Measurements from ENCODE around the gene ACKR2. TPM values are rescaled to one million over a fixed set of nuclear protein-coding genes. Genes with fewer than 3 reads are reported as not detected.
"Not testable (repeated sequence)": the region's sequence is repeated elsewhere in the genome, so short reads cannot be mapped to it uniquely, and the experiment has no call there.

The ACKR2 gene
- total RNA-seq, 2 experiments from 2014 or later: 2.8 to 2.9 TPM

DNA sequence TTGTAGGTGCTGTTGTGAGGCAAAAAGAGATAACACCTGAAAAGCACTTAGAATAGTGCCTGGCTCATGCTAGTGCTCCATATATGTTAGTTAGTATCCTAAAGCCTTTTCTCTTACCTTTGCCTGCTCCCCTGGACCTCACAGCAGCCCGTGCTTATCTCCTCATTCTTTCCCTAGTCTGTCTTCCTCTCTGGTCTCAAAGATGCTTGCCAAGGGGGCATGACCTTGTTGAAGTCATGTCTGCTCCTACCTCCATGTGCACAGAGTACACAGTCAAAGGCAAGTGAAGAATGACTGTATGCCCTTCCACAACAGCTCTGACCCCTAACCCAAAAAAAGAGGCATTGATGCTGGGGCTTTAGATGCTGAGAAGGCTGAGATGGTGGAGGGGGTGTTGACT is 67.2 kb downstream of the ACKR2 start:
- H3K9me3 Mint-ChIP-seq: no peaks in the 10 kb centered on the region
- peaks cover 7% of the 10 kb centered on the region for H3K4me1 Mint-ChIP-seq
- DNase-seq: no peak
- H3K36me3 Mint-ChIP-seq: no peaks in the 10 kb centered on the region
- no peak overlapping the region for H3K4me3 Mint-ChIP-seq
- no peak overlapping the region for H3K27ac Mint-ChIP-seq
- H3K27me3 Mint-ChIP-seq: no peaks in the 10 kb centered on the region

DNA sequence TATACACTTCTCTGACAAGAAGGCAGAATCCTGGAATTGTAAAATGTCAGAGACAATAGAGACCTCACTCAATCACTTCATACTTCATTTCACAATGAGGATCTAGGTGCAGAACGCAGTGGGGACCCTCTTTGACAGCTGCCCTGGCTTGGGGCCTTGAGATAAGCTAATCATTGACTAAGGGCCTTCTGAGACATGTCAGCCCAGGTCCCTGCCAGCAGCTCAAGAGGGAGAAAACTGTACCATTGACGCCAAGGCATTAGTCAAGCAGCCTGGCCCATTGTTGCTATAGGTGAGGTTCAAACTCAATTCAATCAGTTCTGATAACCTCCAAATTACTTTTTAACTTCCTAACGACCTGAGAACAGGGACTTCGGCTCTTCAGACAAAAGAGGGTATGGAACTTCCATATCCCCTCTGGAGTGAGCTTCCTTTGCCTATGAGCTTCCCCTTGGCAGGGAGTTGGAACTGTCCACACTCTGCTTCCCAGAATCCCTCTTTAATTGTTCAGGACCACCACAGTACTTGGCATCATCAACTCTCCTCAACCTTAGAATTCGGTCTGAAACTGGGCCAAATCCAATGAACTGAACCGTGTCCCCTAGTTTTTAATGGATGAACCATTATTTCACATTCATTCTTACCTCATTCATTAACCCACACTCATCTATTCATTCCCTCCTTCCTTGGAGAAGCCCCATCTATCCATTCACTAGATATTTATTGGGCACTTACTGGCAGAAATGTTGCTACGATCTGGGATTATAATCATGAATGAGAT is 67.9 kb downstream of the ACKR2 start:
- Mint-ChIP-seq H3K27ac (no peak overlapping the region), H3K36me3 (no peaks in the 10 kb centered on the region), H3K4me3 (no peak overlapping the region), H3K4me1 (peaks cover 12% of the 10 kb centered on the region), H3K9me3 (no peaks in the 10 kb centered on the region), H3K27me3 (no peaks in the 10 kb centered on the region)
- no peak for DNase-seq

DNA sequence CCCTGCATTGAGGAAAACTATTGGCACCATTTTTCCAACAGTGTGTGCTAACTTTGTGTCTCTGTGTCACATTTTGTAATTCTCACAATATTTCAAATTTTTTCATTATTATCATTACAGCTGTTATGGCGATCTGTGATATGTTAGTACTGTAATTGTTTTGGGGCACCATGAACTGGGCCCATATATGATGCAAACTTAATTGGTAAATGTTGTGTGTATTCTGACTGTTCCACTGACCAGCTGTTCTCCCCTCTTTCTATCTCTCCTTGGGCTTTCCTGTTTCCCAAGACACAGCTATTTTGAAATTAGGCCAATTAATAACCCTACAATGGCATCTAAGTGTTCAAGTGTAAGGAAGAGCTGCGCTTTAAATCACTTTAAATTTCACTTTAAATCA is 68.6 kb downstream of the ACKR2 start:
- H3K4me1 Mint-ChIP-seq: peaks cover 12% of the 10 kb centered on the region
- no peak overlapping the region for H3K4me3 Mint-ChIP-seq
- H3K27me3 Mint-ChIP-seq: no peaks in the 10 kb centered on the region
- DNase-seq: no peak
- H3K27ac Mint-ChIP-seq: no peak overlapping the region
- no peaks in the 10 kb centered on the region for H3K36me3 Mint-ChIP-seq
- no peaks in the 10 kb centered on the region for H3K9me3 Mint-ChIP-seq

DNA sequence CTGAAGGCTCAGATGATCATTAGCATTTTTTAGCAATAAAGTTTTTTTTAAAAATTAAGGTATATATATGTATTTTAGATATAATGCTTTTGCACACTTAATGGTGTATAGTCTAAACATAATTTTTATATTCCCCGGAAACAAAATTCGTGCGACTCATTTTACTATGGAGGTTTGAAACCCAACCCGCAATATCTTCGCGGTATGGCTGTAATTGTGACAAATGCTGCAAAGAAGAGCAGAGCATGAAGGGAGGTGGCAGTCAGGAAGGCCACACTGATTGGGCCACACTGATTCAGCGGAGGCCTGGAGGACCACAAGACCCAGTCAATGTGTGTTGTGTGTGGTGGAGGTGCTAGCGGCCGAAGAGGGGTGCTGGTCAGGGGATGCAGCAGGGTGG is 70.9 kb downstream of the ACKR2 start:
- Mint-ChIP-seq H3K4me1 (peaks cover 15% of the 10 kb centered on the region), H3K9me3 (no peaks in the 10 kb centered on the region), H3K27me3 (no peaks in the 10 kb centered on the region), H3K27ac (no peak overlapping the region), H3K4me3 (peak overlapping the region; percentile 83), H3K36me3 (no peaks in the 10 kb centered on the region)
- DNase-seq: no peak

DNA sequence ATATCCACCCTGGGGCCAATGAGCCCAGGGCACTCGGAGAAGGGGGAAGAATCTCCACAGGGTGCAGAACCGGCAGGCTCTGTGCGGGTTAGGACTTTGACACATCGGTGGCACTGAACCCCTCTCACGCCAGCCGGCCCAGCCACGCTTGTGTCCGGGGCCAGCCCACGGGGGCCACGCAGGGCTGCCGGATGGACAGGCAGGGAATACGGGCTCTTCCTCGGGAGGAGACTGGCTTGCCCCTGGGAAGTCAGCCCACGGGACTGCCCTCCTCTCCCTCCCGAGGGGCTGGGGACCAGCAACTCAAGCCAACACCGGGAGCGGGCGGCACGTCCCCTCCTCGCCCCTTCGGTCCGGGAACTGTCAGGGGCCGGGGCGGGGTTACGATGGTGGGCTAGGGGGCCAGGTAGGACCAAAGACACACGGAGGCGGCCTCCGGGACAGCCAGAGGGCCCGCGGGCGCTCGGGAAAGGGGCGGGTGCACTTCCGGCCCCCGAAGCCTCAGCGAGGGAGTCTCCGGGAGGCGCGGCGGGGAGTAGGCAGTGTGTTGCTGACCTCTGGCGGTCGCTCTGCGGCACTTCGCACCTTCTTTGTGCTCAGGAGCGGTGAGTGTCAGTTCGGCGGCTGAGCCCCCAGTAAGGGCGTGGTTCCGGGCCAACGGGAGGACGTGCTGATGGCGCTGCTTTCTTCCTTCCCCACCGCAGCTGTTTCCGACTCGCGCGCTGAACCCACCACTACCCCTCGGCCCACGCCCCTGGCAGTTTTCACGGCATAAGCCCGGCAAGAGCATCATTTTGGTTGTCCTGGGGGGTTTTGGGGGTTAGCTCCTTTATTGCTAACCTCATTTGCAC is 71.6 kb downstream of the ACKR2 start:
- no peaks in the 10 kb centered on the region for H3K9me3 Mint-ChIP-seq
- no peaks in the 10 kb centered on the region for H3K27me3 Mint-ChIP-seq
- no peaks in the 10 kb centered on the region for H3K36me3 Mint-ChIP-seq
- H3K4me1 Mint-ChIP-seq: peaks cover 15% of the 10 kb centered on the region
- peak overlapping the region; percentile 83 for H3K4me3 Mint-ChIP-seq
- H3K27ac Mint-ChIP-seq: peak overlapping the region; percentile 84
- peak; percentile 91 for DNase-seq

DNA sequence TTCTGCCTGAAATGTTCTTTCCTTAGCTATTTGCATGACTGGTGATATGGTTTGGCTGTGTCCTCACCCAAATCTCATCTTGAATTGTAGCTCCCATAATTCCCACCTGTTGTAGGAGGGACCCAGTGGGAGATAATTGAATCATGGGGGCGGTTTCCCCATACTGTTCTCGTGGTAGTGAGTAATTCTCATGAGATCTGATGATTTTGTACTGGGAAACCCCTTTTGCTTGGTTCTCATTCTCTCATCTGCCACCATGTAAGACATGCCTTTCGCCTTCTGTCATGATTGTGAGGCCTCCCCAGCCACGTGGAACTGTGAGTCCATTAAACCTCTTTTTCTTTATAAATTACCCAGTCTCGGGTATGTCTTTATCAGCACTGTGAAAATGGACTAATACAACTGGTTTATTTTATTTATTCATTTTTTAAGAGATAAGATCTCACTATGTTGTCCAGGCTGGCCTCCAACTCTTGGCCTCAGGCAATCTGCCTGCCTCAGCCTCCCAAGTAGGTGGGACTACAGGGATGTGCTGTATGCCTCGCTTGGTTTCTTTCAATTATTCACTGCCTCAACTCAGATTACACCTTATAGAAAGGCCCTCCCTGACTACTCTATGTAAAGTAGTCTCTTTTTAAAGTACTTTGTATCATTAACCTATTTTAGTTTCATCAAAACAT is 74.1 kb downstream of the ACKR2 start:
- not testable (repeated sequence) for H3K27ac Mint-ChIP-seq, DNase-seq, H3K4me3 Mint-ChIP-seq, H3K36me3 Mint-ChIP-seq, H3K27me3 Mint-ChIP-seq, H3K9me3 Mint-ChIP-seq
- peaks cover 24% of the 10 kb centered on the region for H3K4me1 Mint-ChIP-seq

DNA sequence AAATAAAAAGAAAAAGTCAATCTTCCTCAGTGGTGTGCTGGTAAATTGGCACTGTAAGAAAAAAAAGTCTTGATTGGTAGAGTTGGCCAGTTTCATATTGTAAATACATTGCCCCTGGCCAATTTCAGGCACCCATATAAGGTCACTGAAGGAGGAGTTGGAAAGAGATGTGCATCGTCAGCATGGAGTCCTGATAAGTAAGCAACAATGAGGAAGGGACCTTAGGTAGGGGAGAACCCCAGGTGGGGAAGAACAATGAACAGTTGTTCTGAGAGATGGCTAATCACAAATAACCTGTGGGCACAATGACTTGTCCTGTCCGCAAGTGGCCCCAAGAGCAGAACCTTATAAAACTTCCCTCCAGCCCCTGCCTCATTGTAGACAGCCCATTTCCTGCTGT is 75.1 kb downstream of the ACKR2 start:
- Mint-ChIP-seq H3K9me3 (no peaks in the 10 kb centered on the region), H3K4me1 (peaks cover 24% of the 10 kb centered on the region), H3K36me3 (no peaks in the 10 kb centered on the region), H3K27me3 (peaks cover 10% of the 10 kb centered on the region), H3K4me3 (no peak overlapping the region), H3K27ac (no peak overlapping the region)
- no peak for DNase-seq

DNA sequence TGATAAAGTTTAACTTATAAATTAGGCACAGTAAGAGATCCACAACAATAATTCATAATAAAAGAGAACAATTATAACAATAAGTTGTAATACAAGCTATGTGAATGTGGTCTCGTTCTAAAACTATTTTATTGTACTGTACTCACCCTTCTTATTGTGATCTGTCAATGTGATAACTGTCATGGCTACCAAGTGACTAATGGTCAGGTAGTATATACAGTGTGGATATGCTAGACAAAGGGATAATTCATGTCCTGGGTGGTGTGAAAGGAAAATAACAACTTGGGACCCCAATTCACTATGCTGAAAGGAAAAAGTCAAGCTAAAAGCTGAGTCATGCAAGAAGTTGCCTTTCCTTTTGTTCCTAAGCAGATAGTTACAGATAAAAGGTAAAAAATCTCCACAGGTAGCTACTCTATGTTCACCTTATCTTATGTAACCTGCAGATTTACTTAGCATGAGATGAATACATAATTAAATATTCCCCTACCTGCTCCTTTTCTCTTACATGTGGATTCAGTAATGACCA is 77.1 kb downstream of the ACKR2 start:
- DNase-seq: no peak
- Mint-ChIP-seq H3K27me3 (peaks cover 10% of the 10 kb centered on the region), H3K27ac (no peak overlapping the region), H3K36me3 (no peaks in the 10 kb centered on the region), H3K9me3 (no peaks in the 10 kb centered on the region), H3K4me1 (peaks cover 19% of the 10 kb centered on the region), H3K4me3 (no peak overlapping the region)

DNA sequence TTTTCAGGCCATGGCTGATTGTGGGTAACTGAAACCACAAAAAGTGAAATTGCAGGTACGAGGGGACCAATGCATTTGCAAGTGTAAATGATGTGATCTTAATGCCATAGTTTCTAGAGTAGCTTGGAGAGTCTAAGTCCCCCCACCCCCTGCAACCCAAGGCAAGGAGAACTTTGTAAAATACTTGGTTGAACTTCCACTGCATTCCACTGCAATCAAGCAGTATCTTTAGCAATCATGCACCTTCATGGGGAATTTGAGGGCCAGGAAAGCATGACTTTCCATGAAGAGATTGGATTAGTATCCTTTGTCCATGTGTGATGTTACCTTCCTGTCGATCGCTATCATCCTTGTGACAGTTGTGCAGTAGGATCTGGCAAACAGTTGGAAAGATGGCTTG is 77.8 kb downstream of the ACKR2 start:
- no peak overlapping the region for H3K4me3 Mint-ChIP-seq
- no peaks in the 10 kb centered on the region for H3K9me3 Mint-ChIP-seq
- H3K4me1 Mint-ChIP-seq: peaks cover 14% of the 10 kb centered on the region
- no peaks in the 10 kb centered on the region for H3K36me3 Mint-ChIP-seq
- H3K27me3 Mint-ChIP-seq: peaks cover 14% of the 10 kb centered on the region
- no peak overlapping the region for H3K27ac Mint-ChIP-seq
- no peak for DNase-seq

DNA sequence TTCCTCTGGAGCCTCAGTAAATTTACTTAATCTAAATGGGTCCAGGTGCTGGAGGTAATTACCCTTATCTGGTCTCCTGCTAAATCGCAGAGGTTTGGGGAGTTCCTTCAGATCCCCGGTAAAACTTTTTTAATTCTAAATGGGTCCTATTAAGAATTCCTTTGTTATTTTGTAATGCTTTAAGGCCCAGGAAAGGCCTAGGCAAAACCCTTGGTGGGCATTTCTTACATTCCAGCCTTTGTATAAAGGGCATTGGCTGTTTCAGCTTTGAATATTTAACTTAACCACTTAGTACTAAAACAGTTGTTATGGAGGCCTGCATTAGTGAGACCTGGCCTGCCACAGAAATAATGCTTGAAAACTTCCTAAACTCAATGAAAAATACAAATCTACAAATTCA is 81.8 kb downstream of the ACKR2 start:
- Mint-ChIP-seq H3K4me3 (no peak overlapping the region), H3K9me3 (no peaks in the 10 kb centered on the region), H3K36me3 (no peaks in the 10 kb centered on the region), H3K27ac (no peak overlapping the region), H3K4me1 (peaks cover 13% of the 10 kb centered on the region), H3K27me3 (peaks cover 18% of the 10 kb centered on the region)
- no peak for DNase-seq

DNA sequence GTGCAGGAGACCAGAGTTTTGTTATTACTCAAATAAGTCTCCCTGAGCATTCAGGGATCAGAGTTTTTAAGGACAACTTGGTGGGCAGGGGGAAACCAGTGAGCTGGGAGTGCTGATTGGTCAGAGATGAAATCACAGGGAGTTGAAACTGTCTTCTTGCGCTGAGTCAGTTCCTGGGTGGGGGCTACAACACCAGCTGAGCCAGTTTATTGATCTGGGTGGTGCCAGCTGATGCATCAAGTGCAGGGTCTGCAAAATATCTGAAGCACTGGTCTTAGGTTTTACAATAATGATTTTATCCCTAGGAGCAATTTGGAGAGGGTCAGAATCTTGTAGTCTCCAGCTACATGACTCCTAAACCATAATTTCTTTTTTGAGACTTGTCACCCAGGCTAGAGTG is 82.9 kb downstream of the ACKR2 start:
- Mint-ChIP-seq H3K36me3 (no peaks in the 10 kb centered on the region), H3K27ac (no peak overlapping the region), H3K4me1 (peaks cover 7% of the 10 kb centered on the region), H3K9me3 (no peaks in the 10 kb centered on the region), H3K27me3 (peaks cover 16% of the 10 kb centered on the region), H3K4me3 (no peak overlapping the region)
- no peak for DNase-seq

DNA sequence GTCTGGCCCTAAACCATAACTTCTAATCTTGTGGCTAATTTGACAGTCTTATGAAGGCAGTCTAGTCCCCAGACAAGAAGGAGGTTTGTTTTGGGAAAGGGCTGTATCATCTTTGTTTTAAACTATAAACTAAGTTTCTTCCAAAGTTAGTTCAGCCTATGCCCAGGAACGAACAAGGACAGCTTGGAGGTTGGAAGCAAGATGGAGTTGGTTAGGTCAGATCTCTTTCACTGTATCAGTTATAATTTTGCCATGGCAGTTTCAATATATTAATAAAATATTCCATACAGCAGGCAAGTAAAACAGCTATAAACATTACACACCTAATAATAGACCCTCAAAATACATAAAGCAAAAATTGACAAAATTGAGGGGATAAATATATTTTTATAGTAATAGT is 83.6 kb downstream of the ACKR2 start:
- Mint-ChIP-seq H3K4me3 (no peak overlapping the region), H3K27me3 (peaks cover 12% of the 10 kb centered on the region), H3K4me1 (peaks cover 4% of the 10 kb centered on the region), H3K27ac (no peak overlapping the region), H3K36me3 (no peaks in the 10 kb centered on the region), H3K9me3 (no peaks in the 10 kb centered on the region)
- DNase-seq: no peak

DNA sequence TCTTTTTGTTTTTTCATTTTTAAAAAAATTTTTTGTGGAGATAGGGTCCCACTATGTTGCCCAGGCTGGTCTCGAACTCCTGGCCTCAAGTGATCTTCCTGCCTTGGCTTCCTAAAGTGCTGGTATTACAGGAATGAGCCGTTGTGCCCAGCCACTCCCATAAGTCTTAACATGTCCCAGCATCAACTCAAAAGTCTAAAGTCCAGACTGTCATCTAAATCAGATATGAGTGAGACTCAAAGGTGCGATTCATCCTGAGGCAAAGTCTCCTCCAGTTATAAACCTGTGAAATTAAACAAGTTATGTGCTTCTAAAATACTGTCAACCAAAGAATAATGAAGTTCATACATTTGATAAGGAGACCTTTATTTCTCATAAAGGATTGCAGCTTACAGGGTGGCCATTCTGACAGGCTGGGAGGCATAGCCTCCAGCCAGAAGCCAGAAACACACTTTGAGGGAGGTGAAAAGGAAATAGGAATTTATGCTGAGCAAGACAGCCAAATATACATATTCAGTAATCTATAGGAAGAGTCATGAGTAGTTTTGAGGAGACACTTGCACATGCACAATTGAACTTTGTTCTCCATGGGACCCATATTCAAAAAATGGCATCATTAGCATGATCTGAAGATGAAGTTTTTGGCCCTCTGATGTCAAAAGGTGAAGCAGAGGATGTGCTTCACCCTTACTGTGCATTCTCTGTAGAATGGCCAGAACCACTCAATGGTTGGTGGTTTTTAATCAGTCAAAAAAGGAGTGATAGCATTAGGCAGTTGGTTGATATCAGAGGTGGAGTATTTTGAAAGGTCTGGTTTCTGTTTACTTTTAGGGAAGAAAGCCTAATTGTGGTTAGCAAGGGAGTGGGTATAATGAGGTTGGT is 85.7 kb downstream of the ACKR2 start:
- Mint-ChIP-seq H3K27ac (no peak overlapping the region), H3K9me3 (no peaks in the 10 kb centered on the region)

DNA sequence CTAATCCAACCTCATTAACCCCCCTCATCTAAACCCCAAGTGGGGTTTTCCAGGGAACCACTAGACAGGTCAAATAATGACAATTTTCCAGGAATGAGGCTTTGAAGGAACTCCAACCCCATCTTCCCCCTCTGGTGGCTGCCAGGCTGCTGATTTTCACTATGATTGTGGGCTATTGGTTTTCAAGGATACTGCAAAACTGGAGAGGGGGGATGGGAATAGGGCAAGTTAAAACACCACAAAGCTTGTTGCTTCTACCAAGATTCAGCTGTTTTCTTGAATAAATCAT is 86.3 kb downstream of the ACKR2 start:
- H3K4me3 Mint-ChIP-seq: no peak overlapping the region
- H3K9me3 Mint-ChIP-seq: no peaks in the 10 kb centered on the region
- no peak overlapping the region for H3K27ac Mint-ChIP-seq
- peaks cover 3% of the 10 kb centered on the region for H3K4me1 Mint-ChIP-seq
- H3K27me3 Mint-ChIP-seq: peaks cover 7% of the 10 kb centered on the region
- DNase-seq: no peak
- no peaks in the 10 kb centered on the region for H3K36me3 Mint-ChIP-seq

More for the DNA sequence above, 85.7 kb downstream of the ACKR2 start:
- no peak for DNase-seq
- no peak overlapping the region for H3K4me3 Mint-ChIP-seq
- peaks cover 3% of the 10 kb centered on the region for H3K4me1 Mint-ChIP-seq
- H3K27me3 Mint-ChIP-seq: peaks cover 7% of the 10 kb centered on the region
- H3K36me3 Mint-ChIP-seq: no peaks in the 10 kb centered on the region

Data from activated naive CD8-positive, alpha-beta T cell treated with anti-CD3 and anti-CD28 coated beads for 36 hours (primary cell).